ENCODE measurements around the gene SNAP29. TPM values are rescaled to one million over a fixed set of nuclear protein-coding genes. Genes with fewer than 3 reads are reported as not detected.

Gene SNAP29
- total RNA-seq = 7.9 and 8.4 TPM in 2 replicates

DNA sequence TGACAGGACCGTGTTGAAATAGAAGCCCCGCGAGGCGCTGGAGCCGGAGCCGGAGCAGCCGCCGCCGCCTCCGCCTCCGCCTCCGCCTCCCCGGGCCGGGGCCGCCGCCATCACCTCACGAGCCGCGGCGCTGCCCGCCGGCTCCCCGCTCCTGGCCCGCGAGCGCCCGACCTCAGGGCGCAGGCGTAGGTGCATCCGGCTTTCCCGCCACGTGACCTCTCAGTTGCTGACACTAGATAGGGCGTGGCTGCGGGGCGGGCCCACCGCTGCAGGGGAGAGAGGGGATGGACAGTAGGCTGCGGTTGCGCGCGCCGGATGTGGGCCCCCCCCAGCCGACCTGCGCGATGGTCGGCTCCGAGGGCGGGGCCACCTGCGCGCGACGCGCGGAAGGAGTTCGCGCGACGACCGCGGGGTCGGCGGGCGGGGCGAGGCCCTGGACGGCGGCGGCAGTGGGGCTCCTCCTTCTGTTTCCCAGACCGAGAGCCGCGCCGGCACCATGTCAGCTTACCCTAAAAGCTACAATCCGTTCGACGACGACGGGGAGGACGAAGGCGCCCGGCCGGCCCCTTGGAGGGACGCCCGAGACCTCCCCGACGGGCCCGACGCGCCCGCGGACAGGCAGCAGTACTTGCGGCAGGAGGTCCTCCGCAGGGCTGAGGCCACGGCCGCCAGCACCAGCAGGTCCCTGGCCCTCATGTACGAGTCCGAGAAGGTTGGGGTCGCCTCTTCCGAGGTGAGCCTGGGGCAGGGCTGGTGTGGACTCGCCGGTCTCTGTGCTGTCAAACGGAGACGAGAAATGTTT, at the start of gene SNAP29, which contains the start of gene PI4KA:
Gene SNAP29, plus strand, starts transcription at position 393 of the 802 bp plus-strand sequence. Its CDS starts 104 bp downstream, at position 497.
Gene PI4KA, minus strand, starts transcription at position 197 of the 802 bp plus-strand sequence. Its CDS starts 86 bp downstream, at position 111.

DNA sequence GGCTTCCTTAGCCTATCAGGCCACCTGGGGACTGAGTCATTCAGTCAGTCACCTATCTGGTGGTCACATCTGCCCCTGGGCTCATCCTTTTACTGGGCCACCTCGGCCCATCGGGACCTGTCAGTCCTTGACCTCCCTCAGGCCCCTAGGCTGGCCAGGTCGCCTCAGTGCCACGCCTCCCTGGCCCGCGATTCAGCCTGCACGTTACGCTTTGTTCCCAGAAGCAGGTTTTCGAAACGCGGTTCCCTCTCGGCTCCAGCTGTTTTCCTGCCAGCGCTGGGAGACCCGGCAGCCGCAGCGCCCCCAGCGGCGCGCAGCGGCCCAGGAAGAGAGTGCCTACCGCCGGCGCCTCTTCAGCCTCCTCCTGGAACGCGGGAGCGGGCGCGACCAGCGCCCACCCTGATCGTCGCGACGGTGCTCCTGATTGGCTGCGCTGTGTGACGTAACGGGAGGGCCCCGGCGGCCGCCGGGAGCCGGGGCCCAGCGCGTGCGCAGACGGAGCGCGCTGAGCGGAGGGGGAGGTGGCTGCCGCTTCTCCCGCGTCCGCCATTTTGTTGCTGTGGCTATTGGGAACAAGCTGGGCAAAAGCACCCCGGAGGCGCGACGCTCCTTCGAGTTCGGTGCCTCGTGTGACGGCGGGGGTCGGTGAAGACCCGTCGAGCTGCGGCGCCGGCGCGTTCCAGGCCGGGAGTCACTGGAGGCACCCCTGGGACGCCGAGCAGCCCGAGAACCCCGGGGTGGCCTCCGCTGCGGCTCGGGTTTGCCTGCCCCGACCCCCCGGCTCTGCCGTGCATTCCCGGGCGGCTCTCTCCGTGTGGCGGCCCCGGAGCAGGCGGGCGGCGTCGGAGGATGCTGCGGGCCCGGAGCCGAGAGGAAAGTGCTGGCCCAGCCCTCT, 58.4 kb downstream of the SNAP29 start, which contains the start of gene CRKL:
Gene CRKL, plus strand, starts transcription at position 492 of the 895 bp plus-strand sequence. CDS start 528 bp downstream, outside the sequence.

Other genes starting within 250 kb of the SNAP29 start
- gene SERPIND1, start 84.9 kb upstream of the SNAP29 start, total RNA-seq = not detected in 2 replicates
- 37.5 and 42.0 TPM in 2 replicates for gene PI4KA, start 196 bp upstream of the SNAP29 start, total RNA-seq
- gene CRKL, start 58.4 kb downstream of the SNAP29 start, total RNA-seq = 50.4 and 61.5 TPM in 2 replicates
- gene AIFM3, start 108.2 kb downstream of the SNAP29 start, total RNA-seq = 0.33 and 0.50 TPM in 2 replicates
- gene LZTR1, start 123.3 kb downstream of the SNAP29 start, total RNA-seq = 53.1 and 54.4 TPM in 2 replicates
- 23.5 and 28.1 TPM in 2 replicates for gene THAP7, start 143.1 kb downstream of the SNAP29 start, total RNA-seq
- 0.44 and 2.5 TPM in 2 replicates for gene P2RX6, start 156.2 kb downstream of the SNAP29 start, total RNA-seq
- gene SLC7A4, start 173.6 kb downstream of the SNAP29 start, total RNA-seq = 0.12 and 0.22 TPM in 2 replicates
- under 0.01 TPM in 1 of 2 replicates, not detected in the other for gene LRRC74B, start 186.9 kb downstream of the SNAP29 start, total RNA-seq

Data from uterine smooth muscle cell (primary cell).